Measurements from ENCODE around the gene MDK. TPM values are rescaled to one million over a fixed set of nuclear protein-coding genes. Genes with fewer than 3 reads are reported as not detected.

The MDK gene
- total and polyA plus RNA-seq, 2 experiments from 2014 or later = 388 to 477 TPM

- TF ChIP-seq ZNF114 (CRISPR knock-in tag; IDR thresholded peaks at IDR 0.05) = no peak
- TF ChIP-seq STAT1 (IDR thresholded peaks at IDR 0.05; ENCODE audit: unreplicated experiment) = no peak
Observed at GRCh38 chr11:46381048-46381818, at the start of gene MDK (continued).

GRCh38 chr11:46332093-46332567 is 49.3 kb upstream of the MDK start:
- H3K4me1 ChIP-seq (ENCODE audit: insufficient read depth) = peaks cover 39% of the 10 kb centered on the region
- TF ChIP-seq POLR2AphosphoS5 (IDR thresholded peaks at IDR 0.05; ENCODE audit: low read depth) = no peak
- TF ChIP-seq CREB1 (CRISPR knock-in tag; IDR thresholded peaks at IDR 0.05; ENCODE audit: low read depth) = no peak
- TF ChIP-seq EZH2phosphoT487 (IDR thresholded peaks at IDR 0.05; ENCODE audit: unreplicated experiment) = no peak
- TF ChIP-seq ZNF114 (CRISPR knock-in tag; IDR thresholded peaks at IDR 0.05) = no peak
- TF ChIP-seq STAT1 (IDR thresholded peaks at IDR 0.05; ENCODE audit: unreplicated experiment) = no peak
- peak; percentile 18 for TF ChIP-seq EZH2 (IDR thresholded peaks at IDR 0.05; ENCODE audit: low read depth, unreplicated experiment)
- TF ChIP-seq CTCF (conservative IDR thresholded peaks at IDR 0.05; ENCODE audit: low read depth in 2 of 2) = no peak
- TF ChIP-seq ETS1 (IDR thresholded peaks at IDR 0.05) = no peak
- Mint-ChIP-seq H3K27me3 (ENCODE audit: insufficient read depth, low read depth, poor library complexity) (peaks cover 53% of the 10 kb centered on the region), H3K4me1 (peaks cover 55% of the 10 kb centered on the region), H3K9me3 (no peaks in the 10 kb centered on the region), H3K4me3 (peak overlapping the region; percentile 71), H3K27ac (no peak overlapping the region), H3K36me3 (ENCODE audit: low read depth) (peaks cover 4% of the 10 kb centered on the region; the same call in 2 of the 3 replicates)
- DNase-seq (ENCODE audit: low spot score) (no peak), ATAC-seq (no peak)
- no peak overlapping the region for H3K27ac ChIP-seq (ENCODE audit: low read depth)
- no peak overlapping the region for H2AFZ ChIP-seq
- H3F3A ChIP-seq (replicated peaks; ENCODE audit: low read depth) = peaks cover 16% of the 10 kb centered on the region; the same call in 1 of the 2 replicates
- peak overlapping the region; percentile 77 for H3K4me3 ChIP-seq
- H3K27me3 ChIP-seq (ENCODE audit: insufficient read depth) = peaks cover 61% of the 10 kb centered on the region
- H3K36me3 ChIP-seq (ENCODE audit: insufficient read depth) = no peaks in the 10 kb centered on the region; the same call in 1 of the 2 replicates
- H3K9me2 ChIP-seq (ENCODE audit: insufficient read depth) = no peaks in the 10 kb centered on the region
- peak overlapping the region; percentile 95 for H3K4me2 ChIP-seq
- H3K79me2 ChIP-seq (replicated peaks; ENCODE audit: insufficient read depth) = no peaks in the 10 kb centered on the region
- no peaks in the 10 kb centered on the region for H4K20me1 ChIP-seq (replicated peaks; ENCODE audit: insufficient read depth)

Measured in GM23338 (cell line).